Measurements from ENCODE around the gene SMIM13. TPM values are rescaled to one million over a fixed set of nuclear protein-coding genes. Genes with fewer than 3 reads are reported as not detected.

The SMIM13 gene
- total RNA-seq, 1 donor from 2014 or later, result 10.6 TPM

DNA sequence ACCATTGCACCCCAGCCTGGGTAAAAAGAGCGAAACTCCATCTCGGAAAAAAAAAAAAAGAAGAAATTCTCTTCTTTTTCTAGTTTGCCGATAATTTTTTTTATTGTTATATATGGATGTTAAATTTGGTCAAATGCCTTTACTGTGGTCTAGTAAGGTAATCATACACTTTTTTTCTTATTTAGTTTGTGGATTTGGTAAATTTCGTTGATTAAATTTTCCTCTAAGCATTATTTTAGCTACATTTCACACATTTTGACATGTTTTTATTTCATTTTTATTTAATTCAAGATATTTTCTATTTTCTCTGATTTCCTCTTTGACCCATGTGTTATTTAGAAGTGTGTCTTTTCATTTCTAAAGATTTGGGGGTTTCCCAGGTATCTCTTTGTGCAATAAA, 31.6 kb upstream of the SMIM13 start:
- DNase-seq, result no peak
- Mint-ChIP-seq H3K27ac (ENCODE audit: unreplicated experiment) (no peak overlapping the region), H3K27me3 (ENCODE audit: unreplicated experiment) (peaks cover 1% of the 10 kb centered on the region), H3K36me3 (ENCODE audit: unreplicated experiment) (no peaks in the 10 kb centered on the region), H3K4me1 (ENCODE audit: low read depth, unreplicated experiment) (peaks cover 4% of the 10 kb centered on the region), H3K4me3 (ENCODE audit: unreplicated experiment) (no peak overlapping the region), H3K9me3 (ENCODE audit: unreplicated experiment) (no peaks in the 10 kb centered on the region)
- TF ChIP-seq, protein P1, sequence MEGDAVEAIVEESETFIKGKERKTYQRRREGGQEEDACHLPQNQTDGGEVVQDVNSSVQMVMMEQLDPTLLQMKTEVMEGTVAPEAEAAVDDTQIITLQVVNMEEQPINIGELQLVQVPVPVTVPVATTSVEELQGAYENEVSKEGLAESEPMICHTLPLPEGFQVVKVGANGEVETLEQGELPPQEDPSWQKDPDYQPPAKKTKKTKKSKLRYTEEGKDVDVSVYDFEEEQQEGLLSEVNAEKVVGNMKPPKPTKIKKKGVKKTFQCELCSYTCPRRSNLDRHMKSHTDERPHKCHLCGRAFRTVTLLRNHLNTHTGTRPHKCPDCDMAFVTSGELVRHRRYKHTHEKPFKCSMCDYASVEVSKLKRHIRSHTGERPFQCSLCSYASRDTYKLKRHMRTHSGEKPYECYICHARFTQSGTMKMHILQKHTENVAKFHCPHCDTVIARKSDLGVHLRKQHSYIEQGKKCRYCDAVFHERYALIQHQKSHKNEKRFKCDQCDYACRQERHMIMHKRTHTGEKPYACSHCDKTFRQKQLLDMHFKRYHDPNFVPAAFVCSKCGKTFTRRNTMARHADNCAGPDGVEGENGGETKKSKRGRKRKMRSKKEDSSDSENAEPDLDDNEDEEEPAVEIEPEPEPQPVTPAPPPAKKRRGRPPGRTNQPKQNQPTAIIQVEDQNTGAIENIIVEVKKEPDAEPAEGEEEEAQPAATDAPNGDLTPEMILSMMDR (IDR thresholded peaks at IDR 0.05; ENCODE audit: partially characterized antibody, unreplicated experiment), result no peak

DNA sequence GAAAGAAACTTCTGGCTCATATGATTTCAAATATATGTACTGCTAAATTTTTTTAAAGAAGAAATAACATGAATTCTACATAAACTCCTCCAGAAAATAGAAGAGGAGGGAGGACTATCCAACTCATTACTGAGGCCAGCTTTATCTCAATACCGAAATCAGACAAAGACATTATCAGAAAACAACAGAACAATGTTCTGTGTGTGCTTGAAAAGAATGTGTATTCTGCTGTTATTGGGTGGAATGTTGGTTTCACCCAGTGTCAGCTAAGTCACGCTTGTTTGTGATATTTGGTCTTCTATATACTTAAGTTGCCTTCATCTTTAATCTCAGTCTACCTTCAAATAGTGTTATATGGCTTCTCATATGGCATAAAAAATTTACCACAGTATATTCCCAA, 30.9 kb upstream of the SMIM13 start:
- DNase-seq, result no peak

GRCh38 chr6:11064836-11065235, 28.8 kb upstream of the SMIM13 start:
- Mint-ChIP-seq H3K27ac (ENCODE audit: unreplicated experiment) (no peak overlapping the region), H3K27me3 (ENCODE audit: unreplicated experiment) (peaks cover 1% of the 10 kb centered on the region), H3K36me3 (ENCODE audit: unreplicated experiment) (no peaks in the 10 kb centered on the region), H3K4me3 (ENCODE audit: unreplicated experiment) (no peak overlapping the region), H3K4me1 (ENCODE audit: low read depth, unreplicated experiment) (peaks cover 4% of the 10 kb centered on the region), H3K9me3 (ENCODE audit: unreplicated experiment) (peaks cover 2% of the 10 kb centered on the region)
- no peak for DNase-seq
- TF ChIP-seq, protein P1 (IDR thresholded peaks at IDR 0.05; ENCODE audit: partially characterized antibody, unreplicated experiment), result no peak

More for the DNA sequence above, 30.9 kb upstream of the SMIM13 start:
- peaks cover 1% of the 10 kb centered on the region for H3K27me3 Mint-ChIP-seq (ENCODE audit: unreplicated experiment)
- no peaks in the 10 kb centered on the region for H3K36me3 Mint-ChIP-seq (ENCODE audit: unreplicated experiment)
- TF ChIP-seq, protein P1 (IDR thresholded peaks at IDR 0.05; ENCODE audit: partially characterized antibody, unreplicated experiment), result no peak
- H3K27ac Mint-ChIP-seq (ENCODE audit: unreplicated experiment), result no peak overlapping the region
- peaks cover under 1% of the 10 kb centered on the region for H3K9me3 Mint-ChIP-seq (ENCODE audit: unreplicated experiment)
- H3K4me3 Mint-ChIP-seq (ENCODE audit: unreplicated experiment), result no peak overlapping the region
- H3K4me1 Mint-ChIP-seq (ENCODE audit: low read depth, unreplicated experiment), result peaks cover 4% of the 10 kb centered on the region

DNA sequence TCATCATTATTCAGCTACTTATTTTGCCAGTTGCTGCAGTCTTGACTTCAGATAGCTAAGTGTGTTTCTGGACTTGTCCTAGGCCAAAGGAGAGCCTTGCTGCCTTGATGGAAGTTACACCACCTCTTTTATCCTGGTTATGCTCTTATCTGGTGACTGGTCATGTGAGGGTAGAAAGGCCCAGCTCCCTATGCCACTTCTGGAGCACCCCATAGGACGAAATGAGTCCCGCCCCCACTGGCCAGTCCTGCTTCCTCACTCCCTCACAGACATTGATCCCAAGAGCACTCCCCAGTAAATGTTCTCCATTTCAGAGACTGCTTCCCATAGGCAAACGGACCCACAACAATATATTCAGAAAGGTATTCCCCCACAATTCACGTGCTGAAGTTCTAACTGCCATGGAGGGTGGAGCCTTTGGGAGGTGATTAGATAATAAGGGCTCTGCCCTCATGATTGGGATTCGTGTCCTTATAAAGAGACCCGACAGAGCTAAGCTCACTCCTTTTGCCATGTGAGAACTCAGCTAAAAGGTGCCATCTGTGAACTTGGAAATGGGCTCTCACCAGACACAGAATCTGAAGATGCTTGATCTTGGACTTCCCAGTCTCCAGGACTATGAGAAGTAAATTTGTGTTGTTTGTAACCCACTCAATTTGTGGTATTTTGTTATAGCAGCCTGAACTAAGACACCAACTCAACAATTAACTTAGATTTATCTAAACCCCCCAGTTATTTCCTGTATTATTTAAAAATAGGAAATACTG, 28.0 kb upstream of the SMIM13 start:
- TF ChIP-seq, protein P1 (IDR thresholded peaks at IDR 0.05; ENCODE audit: partially characterized antibody, unreplicated experiment), result no peak
- Mint-ChIP-seq H3K27me3 (ENCODE audit: unreplicated experiment) (peaks cover 1% of the 10 kb centered on the region), H3K36me3 (ENCODE audit: unreplicated experiment) (no peaks in the 10 kb centered on the region), H3K4me1 (ENCODE audit: low read depth, unreplicated experiment) (peaks cover 4% of the 10 kb centered on the region), H3K9me3 (ENCODE audit: unreplicated experiment) (peaks cover 2% of the 10 kb centered on the region), H3K27ac (ENCODE audit: unreplicated experiment) (no peak overlapping the region), H3K4me3 (ENCODE audit: unreplicated experiment) (no peak overlapping the region)
- DNase-seq, result no peak

All from glutamatergic neuron (in vitro differentiated cells).